T-helper 17 cell (primary cell): ENCODE results near the gene ACBD6. TPM values are rescaled to one million over a fixed set of nuclear protein-coding genes. Genes with fewer than 3 reads are reported as not detected.
A peak's percentile ranks its signal among the peaks of the same experiment; 100 is the strongest.

Experiments
- ATAC-seq: fragments of 150-1000 bp; cut with Tn5 transposase; 2 replicates; pipeline ENCODE4 v1.10.0; 2021; ENCODE audit warnings: mild to moderate bottlenecking, moderate library complexity
- DNase-seq, 3 donors: peaks; one replicate each; pipeline versions ENCODE4 v3.0.0 to v3.0.0-alpha.2; 2020 to 2021
- H3K9me3 ChIP-seq: one replicate; pipeline ENCODE4 v1.7.0; 2013; ENCODE audit warnings: low read length, mild to moderate bottlenecking; ENCODE audit not compliant: control insufficient read depth, poor library complexity, severe bottlenecking
- H3K27ac Mint-ChIP-seq: one replicate; pipeline ENCODE4 v1.8.0; 2022; ENCODE audit warnings: mild to moderate bottlenecking, moderate library complexity, mixed read lengths
- H3K27me3 Mint-ChIP-seq: one replicate; pipeline ENCODE4 v1.8.0; 2022; ENCODE audit warnings: mixed read lengths
- H3K36me3 Mint-ChIP-seq: one replicate; pipeline ENCODE4 v1.8.0; 2022; ENCODE audit warnings: low read depth, mixed read lengths
- H3K4me1 Mint-ChIP-seq: one replicate; pipeline ENCODE4 v1.8.0; 2022; ENCODE audit warnings: mild to moderate bottlenecking, mixed read lengths
- H3K4me3 Mint-ChIP-seq: one replicate; pipeline ENCODE4 v1.8.0; 2022; ENCODE audit warnings: mild to moderate bottlenecking, moderate library complexity, mixed read lengths
- total RNA-seq, 4 donors: library from RNA in 2 of 4; stranded (reverse) in 2 of 4; gene quantifications; one replicate each; pipeline ENCODE4 v1.2.3 and lab custom pipeline; 2022 to 2026

The ACBD6 gene
- total RNA-seq, 2 donors from 2014 or later = 28.9 to 33.1 TPM

GRCh38 chr1:180295999-180296398 is 206.4 kb downstream of the ACBD6 start:
- no peak overlapping the region for H3K27ac Mint-ChIP-seq
- H3K27me3 Mint-ChIP-seq = no peaks in the 10 kb centered on the region
- H3K4me1 Mint-ChIP-seq = peaks cover 15% of the 10 kb centered on the region
- no peaks in the 10 kb centered on the region for H3K9me3 ChIP-seq
- DNase-seq (no peak), ATAC-seq (no peak)
- H3K36me3 Mint-ChIP-seq = peaks cover 4% of the 10 kb centered on the region
- H3K4me3 Mint-ChIP-seq = no peak overlapping the region

GRCh38 chr1:180294711-180295110 is 207.7 kb downstream of the ACBD6 start:
- DNase-seq = no peak
- H3K9me3 ChIP-seq = no peaks in the 10 kb centered on the region
- Mint-ChIP-seq H3K27me3 (no peaks in the 10 kb centered on the region), H3K27ac (peak overlapping the region; percentile 61), H3K36me3 (peaks cover 4% of the 10 kb centered on the region), H3K4me3 (no peak overlapping the region), H3K4me1 (peaks cover 21% of the 10 kb centered on the region)
- no peak for ATAC-seq

GRCh38 chr1:180291004-180291403 is 211.4 kb downstream of the ACBD6 start:
- no peaks in the 10 kb centered on the region for H3K27me3 Mint-ChIP-seq
- no peak overlapping the region for H3K4me3 Mint-ChIP-seq
- DNase-seq (no peak), ATAC-seq (no peak)
- H3K27ac Mint-ChIP-seq = no peak overlapping the region
- peaks cover 8% of the 10 kb centered on the region for H3K36me3 Mint-ChIP-seq
- H3K9me3 ChIP-seq = no peaks in the 10 kb centered on the region
- peaks cover 30% of the 10 kb centered on the region for H3K4me1 Mint-ChIP-seq

GRCh38 chr1:180290265-180291001 is 211.9 kb downstream of the ACBD6 start:
- Mint-ChIP-seq H3K4me1 (peaks cover 26% of the 10 kb centered on the region), H3K27ac (peak overlapping the region; percentile 30), H3K36me3 (peaks cover 8% of the 10 kb centered on the region), H3K27me3 (no peaks in the 10 kb centered on the region), H3K4me3 (no peak overlapping the region)
- ATAC-seq (no peak), DNase-seq (no peak)
- no peaks in the 10 kb centered on the region for H3K9me3 ChIP-seq

- ATAC-seq (no peak), DNase-seq (no peak)
- H3K9me3 ChIP-seq = no peaks in the 10 kb centered on the region
- peaks cover 26% of the 10 kb centered on the region for H3K4me1 Mint-ChIP-seq
- H3K27me3 Mint-ChIP-seq = no peaks in the 10 kb centered on the region
- peak overlapping the region; percentile 21 for H3K27ac Mint-ChIP-seq
- no peak overlapping the region for H3K4me3 Mint-ChIP-seq
- H3K36me3 Mint-ChIP-seq = peaks cover 10% of the 10 kb centered on the region
Measured at GRCh38 chr1:180288940-180289339, 213.4 kb downstream of the ACBD6 start.

GRCh38 chr1:180287988-180288705 is 214.2 kb downstream of the ACBD6 start:
- Mint-ChIP-seq H3K27me3 (no peaks in the 10 kb centered on the region), H3K27ac (peak overlapping the region; percentile 21), H3K4me3 (no peak overlapping the region), H3K4me1 (peaks cover 26% of the 10 kb centered on the region), H3K36me3 (peaks cover 10% of the 10 kb centered on the region)
- ATAC-seq = no peak
- H3K9me3 ChIP-seq = no peaks in the 10 kb centered on the region
- no peak for DNase-seq

GRCh38 chr1:180286417-180286816 is 216.0 kb downstream of the ACBD6 start:
- no peaks in the 10 kb centered on the region for H3K27me3 Mint-ChIP-seq
- H3K4me1 Mint-ChIP-seq = peaks cover 26% of the 10 kb centered on the region
- H3K4me3 Mint-ChIP-seq = no peak overlapping the region
- H3K9me3 ChIP-seq = no peaks in the 10 kb centered on the region
- no peak overlapping the region for H3K27ac Mint-ChIP-seq
- H3K36me3 Mint-ChIP-seq = peaks cover 6% of the 10 kb centered on the region
- DNase-seq = no peak
- ATAC-seq = no peak

- H3K9me3 ChIP-seq = no peaks in the 10 kb centered on the region
- no peak for DNase-seq
- Mint-ChIP-seq H3K4me1 (peaks cover 5% of the 10 kb centered on the region), H3K4me3 (no peak overlapping the region), H3K36me3 (peaks cover 6% of the 10 kb centered on the region), H3K27me3 (no peaks in the 10 kb centered on the region), H3K27ac (no peak overlapping the region)
- ATAC-seq = no peak
Measured at GRCh38 chr1:180283098-180283497, 219.3 kb downstream of the ACBD6 start.

GRCh38 chr1:180282401-180283044 is 219.9 kb downstream of the ACBD6 start:
- ATAC-seq = no peak
- no peak for DNase-seq
- H3K9me3 ChIP-seq = no peaks in the 10 kb centered on the region
- Mint-ChIP-seq H3K27ac (no peak overlapping the region), H3K4me3 (no peak overlapping the region), H3K36me3 (peaks cover 2% of the 10 kb centered on the region), H3K27me3 (no peaks in the 10 kb centered on the region), H3K4me1 (no peaks in the 10 kb centered on the region)

GRCh38 chr1:180281490-180281889 is 220.9 kb downstream of the ACBD6 start:
- H3K4me1 Mint-ChIP-seq = no peaks in the 10 kb centered on the region
- H3K27ac Mint-ChIP-seq = no peak overlapping the region
- no peak overlapping the region for H3K4me3 Mint-ChIP-seq
- H3K9me3 ChIP-seq = no peaks in the 10 kb centered on the region
- no peak for DNase-seq
- peaks cover 2% of the 10 kb centered on the region for H3K36me3 Mint-ChIP-seq
- no peak for ATAC-seq
- H3K27me3 Mint-ChIP-seq = no peaks in the 10 kb centered on the region

- DNase-seq (no peak), ATAC-seq (no peak)
- Mint-ChIP-seq H3K27me3 (no peaks in the 10 kb centered on the region), H3K36me3 (peaks cover 2% of the 10 kb centered on the region), H3K4me3 (no peak overlapping the region), H3K27ac (no peak overlapping the region), H3K4me1 (no peaks in the 10 kb centered on the region)
- no peaks in the 10 kb centered on the region for H3K9me3 ChIP-seq
Measured at GRCh38 chr1:180280617-180281016, 221.8 kb downstream of the ACBD6 start.

- Mint-ChIP-seq H3K36me3 (no peaks in the 10 kb centered on the region), H3K27ac (no peak overlapping the region), H3K27me3 (no peaks in the 10 kb centered on the region), H3K4me1 (no peaks in the 10 kb centered on the region), H3K4me3 (no peak overlapping the region)
- H3K9me3 ChIP-seq = no peaks in the 10 kb centered on the region
- ATAC-seq (no peak), DNase-seq (no peak)
Measured at GRCh38 chr1:180279651-180280050, 222.7 kb downstream of the ACBD6 start.

GRCh38 chr1:180278596-180279395 is 223.6 kb downstream of the ACBD6 start:
- Mint-ChIP-seq H3K4me3 (no peak overlapping the region), H3K27ac (no peak overlapping the region), H3K36me3 (no peaks in the 10 kb centered on the region), H3K4me1 (no peaks in the 10 kb centered on the region), H3K27me3 (no peaks in the 10 kb centered on the region)
- no peaks in the 10 kb centered on the region for H3K9me3 ChIP-seq
- ATAC-seq = no peak
- DNase-seq = no peak
